Body of pancreas (tissue), 4 donors: Measurements from ENCODE around the gene SBF2. TPM values are rescaled to one million over a fixed set of nuclear protein-coding genes. Genes with fewer than 3 reads are reported as not detected.

Experiments
- ATAC-seq: fragments of 150-250 bp; one replicate; pipeline ENCODE4 v1.9.1; 2016
- DNase-seq, 4 donors: peaks; one replicate each; pipeline ENCODE4 v3.0.0-alpha.2; 2019
- H3K27ac ChIP-seq, 4 donors: fragments of 200-600 bp; sonication (generic); 1 replicate in 3 of 4; 2 replicates in 1 of 4; pipeline versions ENCODE4 v1.5.1 to v1.6.1; 2016 to 2019; ENCODE audit warnings: mild to moderate bottlenecking in 1 of 4, mixed read lengths in 1 of 4, moderate library complexity in 1 of 4
- H3K27me3 ChIP-seq, 2 donors: fragments of 200-600 bp; sonication (generic); one replicate each; pipeline ENCODE4 v1.6.0; 2016; ENCODE audit warnings: mild to moderate bottlenecking in 1 of 2
- H3K36me3 ChIP-seq, 2 donors: fragments of 200-600 bp; sonication (generic); replicated peaks in 1 of 2; 2 replicates each; pipeline ENCODE4 v1.5.1; 2016; ENCODE audit warnings: low read depth in 2 of 2; ENCODE audit not compliant: insufficient read depth in 1 of 2
- H3K4me1 ChIP-seq: fragments of 200-600 bp; sonication (generic); one replicate; pipeline ENCODE4 v1.6.0; 2016
- H3K4me3 ChIP-seq, 2 donors: fragments of 200-600 bp; sonication (generic); 1 replicate in 1 of 2; 2 replicates in 1 of 2; pipeline ENCODE4 v1.5.1; 2016 to 2019
- H3K9me3 ChIP-seq, 3 donors: fragments of 200-600 bp; sonication (generic); 1 replicate in 2 of 3; 2 replicates in 1 of 3; pipeline ENCODE4 v1.5.1; 2016
- POLR2A ChIP-seq, 3 donors: fragments of 450-650 bp; IDR thresholded peaks; one replicate each; pipeline ENCODE4 v1.6.1; 2016; ENCODE audit warnings: antibody characterized with exemption in 3 of 3, mild to moderate bottlenecking in 2 of 3
- WGBS, 2 donors: methylation state at CpG; one replicate each; pipeline ENCODE4 v1.1.5; 2017; 5-methylcytosine and 5-hydroxymethylcytosine counted together
- intact Hi-C: fragments of 100-400 bp; cut with DNase I; formaldehyde crosslinking; loops from one replicate; pipeline ENCODE4 v1.15.1; 2023
- total RNA-seq, 2 donors: library from RNA; depleted of rRNA; stranded (reverse); fragments of >200 nt; gene quantifications; one replicate each; pipeline ENCODE4 v1.1.0, GENCODE V29; 2016
- TF ChIP-seq, protein P1 (sequence below), 7 experiments: fragments of 450-650 bp in 4 of 7; fragments of 200-600 bp in 3 of 7; sonication (generic) in 3 of 7; IDR thresholded peaks; one replicate each; pipeline ENCODE4 v1.5.1; 2016 to 2019; ENCODE audit warnings: antibody characterized with exemption in 7 of 7

SBF2 gene
- total RNA-seq, 2 donors from 2014 or later, result 23.6 to 38.9 TPM

DNA sequence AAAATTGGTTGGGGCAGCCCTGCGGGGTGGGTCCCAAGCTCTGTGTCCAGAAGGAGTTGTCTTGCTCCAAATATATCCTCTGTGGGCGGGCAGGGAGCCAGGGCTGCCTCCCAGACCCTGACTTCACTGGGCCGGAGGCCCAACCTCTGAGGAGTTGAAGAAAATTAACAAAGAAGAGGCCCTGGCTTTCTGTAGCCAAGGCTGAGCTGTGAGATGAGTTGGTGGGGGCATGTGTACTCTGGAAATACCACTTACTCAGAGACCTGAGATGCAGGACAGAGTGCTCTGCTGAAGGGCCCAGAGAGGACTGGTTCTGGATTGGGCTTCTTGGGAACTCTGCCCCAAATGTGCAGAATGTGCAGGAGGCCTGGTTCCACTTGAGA is 533.8 kb downstream of the SBF2 start:
- WGBS, 2 donors, result 57 to 66% methylated on average over 3 of the region's 3 CpGs
- DNase-seq, result peak; percentile 48 to 71 (median 66)
- Histone ChIP-seq H3K4me3 (no peak overlapping the region), H3K27ac (peak overlapping the region; percentile 75 to 90 (median 81)), H3K27me3 (no peaks in the 10 kb centered on the region), H3K36me3 (no peaks in the 10 kb centered on the region), H3K9me3 (no peaks in the 10 kb centered on the region), H3K4me1 (peaks cover 25% of the 10 kb centered on the region)
- TF ChIP-seq, protein P1, sequence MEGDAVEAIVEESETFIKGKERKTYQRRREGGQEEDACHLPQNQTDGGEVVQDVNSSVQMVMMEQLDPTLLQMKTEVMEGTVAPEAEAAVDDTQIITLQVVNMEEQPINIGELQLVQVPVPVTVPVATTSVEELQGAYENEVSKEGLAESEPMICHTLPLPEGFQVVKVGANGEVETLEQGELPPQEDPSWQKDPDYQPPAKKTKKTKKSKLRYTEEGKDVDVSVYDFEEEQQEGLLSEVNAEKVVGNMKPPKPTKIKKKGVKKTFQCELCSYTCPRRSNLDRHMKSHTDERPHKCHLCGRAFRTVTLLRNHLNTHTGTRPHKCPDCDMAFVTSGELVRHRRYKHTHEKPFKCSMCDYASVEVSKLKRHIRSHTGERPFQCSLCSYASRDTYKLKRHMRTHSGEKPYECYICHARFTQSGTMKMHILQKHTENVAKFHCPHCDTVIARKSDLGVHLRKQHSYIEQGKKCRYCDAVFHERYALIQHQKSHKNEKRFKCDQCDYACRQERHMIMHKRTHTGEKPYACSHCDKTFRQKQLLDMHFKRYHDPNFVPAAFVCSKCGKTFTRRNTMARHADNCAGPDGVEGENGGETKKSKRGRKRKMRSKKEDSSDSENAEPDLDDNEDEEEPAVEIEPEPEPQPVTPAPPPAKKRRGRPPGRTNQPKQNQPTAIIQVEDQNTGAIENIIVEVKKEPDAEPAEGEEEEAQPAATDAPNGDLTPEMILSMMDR (IDR thresholded peaks at IDR 0.05), result no peak
- TF ChIP-seq POLR2A (IDR thresholded peaks at IDR 0.05), result no peak
- ATAC-seq, result no peak
- intact Hi-C loops, result loop anchor here (10.0 kb wide), 1 partner anchor 555 kb away; no protein-coding TSS in a partner anchor

DNA sequence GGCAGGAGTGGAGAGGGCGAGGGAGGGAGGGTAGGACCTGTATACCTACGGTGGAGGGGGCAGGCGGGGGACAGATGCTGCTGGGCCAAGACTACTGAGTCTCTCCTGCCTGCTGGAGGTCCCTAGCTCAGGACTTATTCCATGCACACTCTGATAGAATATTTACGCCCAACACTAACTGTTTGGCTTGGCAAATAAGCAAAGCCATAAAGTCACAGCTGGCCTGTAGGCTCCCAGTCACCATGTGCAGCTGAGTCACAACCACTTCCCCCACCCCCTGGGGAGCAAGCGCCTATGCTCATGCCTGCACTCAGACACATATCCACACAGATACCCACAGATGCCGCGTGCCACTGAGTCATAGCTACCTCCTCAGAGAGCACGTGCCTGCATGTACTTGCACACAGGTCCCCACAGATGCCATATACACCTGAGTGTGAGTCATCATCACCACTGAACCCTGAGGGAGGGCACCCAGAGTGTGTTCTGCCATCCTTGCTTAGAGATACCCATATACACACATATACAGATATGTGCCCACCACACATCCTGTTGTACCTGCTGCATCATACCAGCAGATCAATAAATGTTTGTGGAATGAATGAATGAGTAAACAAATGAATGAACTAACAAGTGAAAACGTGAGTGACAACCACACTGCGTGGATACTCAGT is 534.4 kb downstream of the SBF2 start:
- peaks cover 24% of the 10 kb centered on the region for H3K4me1 ChIP-seq
- H3K27me3 ChIP-seq, result no peaks in the 10 kb centered on the region
- DNase-seq, result peak; percentile 59 to 93 (median 76)
- H3K4me3 ChIP-seq, result no peak overlapping the region
- intact Hi-C loops, result loop anchor here (10.0 kb wide), 1 partner anchor 555 kb away; no protein-coding TSS in a partner anchor
- WGBS, 2 donors, result 41 to 55% methylated on average over 7 to 10 of the region's 10 CpGs
- TF ChIP-seq, protein P1 (IDR thresholded peaks at IDR 0.05), result no peak
- no peak for TF ChIP-seq POLR2A (IDR thresholded peaks at IDR 0.05)
- H3K36me3 ChIP-seq, result no peaks in the 10 kb centered on the region
- peak overlapping the region; percentile 75 to 90 (median 81) for H3K27ac ChIP-seq
- no peaks in the 10 kb centered on the region for H3K9me3 ChIP-seq
- ATAC-seq, result peak; percentile 34

DNA sequence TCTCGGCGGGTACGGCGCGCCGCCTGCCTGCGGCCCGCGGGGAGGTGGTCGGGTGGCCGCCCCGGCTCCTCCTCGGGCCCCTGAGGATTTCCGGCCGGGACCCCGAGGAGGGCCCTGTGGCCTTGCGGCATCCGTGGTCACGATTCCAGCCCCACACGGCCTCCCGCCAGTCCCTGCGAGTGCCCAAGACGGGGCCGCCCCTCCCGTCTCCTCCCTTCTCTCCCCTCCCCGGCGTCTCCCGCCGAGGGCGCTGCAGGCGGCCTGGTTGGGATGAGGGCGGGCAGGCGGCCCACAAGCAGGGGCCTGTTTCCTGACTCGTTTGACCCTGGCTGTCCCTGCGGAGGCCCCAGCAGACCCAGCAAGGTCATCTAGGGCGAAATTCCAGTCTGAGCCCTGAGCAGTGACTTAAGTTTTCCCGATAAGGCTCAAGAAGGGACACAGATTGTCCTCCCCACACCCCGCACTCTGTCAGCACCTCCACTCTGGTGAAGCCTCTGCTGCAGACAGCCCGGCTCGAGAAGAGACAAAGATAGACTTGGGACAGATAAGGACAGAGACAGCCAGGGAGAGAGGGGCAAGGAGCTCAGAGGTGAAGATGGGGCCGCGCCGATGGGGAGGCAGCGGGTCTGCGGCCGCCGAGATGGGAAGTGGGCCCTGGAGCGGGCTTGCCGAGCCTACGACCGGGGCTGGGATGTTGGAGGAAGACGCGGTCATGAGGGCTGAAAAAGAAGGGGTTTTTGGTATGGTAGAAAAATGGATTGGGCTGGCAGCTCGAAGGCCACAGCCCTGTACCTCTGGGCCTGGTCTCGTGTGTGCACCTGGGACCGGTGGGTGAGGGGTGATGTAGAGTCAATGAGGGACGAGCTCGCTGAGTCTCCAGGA is 535.1 kb downstream of the SBF2 start:
- peak; percentile 75 for ATAC-seq
- Histone ChIP-seq H3K9me3 (no peaks in the 10 kb centered on the region), H3K36me3 (no peaks in the 10 kb centered on the region), H3K4me3 (peak overlapping the region; percentile 44 to 58), H3K27ac (peak overlapping the region; percentile 75 to 90 (median 81)), H3K4me1 (peaks cover 24% of the 10 kb centered on the region), H3K27me3 (no peaks in the 10 kb centered on the region)
- peak; percentile 69 to 80 (median 74) for DNase-seq
- intact Hi-C loops, result no loop called here
- TF ChIP-seq, protein P1 (IDR thresholded peaks at IDR 0.05), result peak in 3 of 7 experiments; percentile 13 to 41 (median 24)
- peak in 1 of 3 donors; percentile 36 for TF ChIP-seq POLR2A (IDR thresholded peaks at IDR 0.05)
- 26 to 62% methylated on average over 21 to 47 of the region's 58 CpGs for WGBS, 2 donors

DNA sequence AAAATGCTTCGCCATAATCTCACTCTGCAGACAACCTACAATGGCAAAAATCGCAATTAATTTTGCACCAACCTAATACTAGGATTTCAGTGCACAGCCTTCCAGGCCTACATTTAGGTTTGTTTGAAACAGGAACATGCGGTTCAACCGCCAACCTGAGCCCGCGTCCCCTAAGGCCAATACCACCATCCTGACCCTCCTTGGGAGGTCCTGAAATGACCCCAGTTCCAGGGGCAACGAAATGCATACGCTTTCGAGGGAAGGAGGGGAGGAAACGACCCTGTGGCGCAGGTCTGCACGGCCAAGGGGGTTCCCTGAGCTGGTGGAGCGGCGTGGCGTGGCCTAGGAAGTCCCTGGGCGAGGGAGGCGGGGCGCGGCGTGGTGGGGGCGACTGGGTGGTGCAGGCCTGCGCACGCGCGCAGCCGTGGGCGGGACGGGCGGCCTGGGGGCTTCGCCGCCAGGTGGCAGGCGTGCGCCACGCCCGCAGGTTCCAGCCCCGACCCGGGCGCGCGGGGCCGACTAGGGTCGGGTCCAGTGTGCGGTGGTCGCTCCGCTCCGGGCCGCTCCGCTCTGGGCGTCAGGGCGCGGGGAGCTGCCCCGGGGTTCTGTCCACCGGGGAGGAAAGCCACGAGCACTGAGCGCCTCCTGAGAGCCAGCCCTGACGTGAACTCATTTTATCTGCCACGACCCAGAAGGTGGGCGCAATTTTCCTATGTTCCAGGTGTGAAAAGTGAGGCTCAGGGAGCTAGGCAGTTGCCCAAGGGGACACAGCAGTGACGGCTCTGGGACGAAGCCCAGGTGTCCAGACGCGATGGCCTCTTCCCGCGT is 536.0 kb downstream of the SBF2 start:
- H3K27ac ChIP-seq, result peak overlapping the region; percentile 75 to 90 (median 81)
- intact Hi-C loops, result no loop called here
- H3K36me3 ChIP-seq, result no peaks in the 10 kb centered on the region
- DNase-seq (peak; percentile 89 to 91 (median 90)), ATAC-seq (peak; percentile 84)
- no peaks in the 10 kb centered on the region for H3K27me3 ChIP-seq
- H3K9me3 ChIP-seq, result no peaks in the 10 kb centered on the region
- H3K4me3 ChIP-seq, result peak overlapping the region; percentile 44 to 58
- peaks cover 24% of the 10 kb centered on the region for H3K4me1 ChIP-seq
- 3 to 29% methylated on average over 7 to 64 of the region's 64 CpGs for WGBS, 2 donors
- peak; percentile 54 to 61 (median 58) for TF ChIP-seq POLR2A (IDR thresholded peaks at IDR 0.05)
- TF ChIP-seq, protein P1 (IDR thresholded peaks at IDR 0.05), result peak; percentile 33 to 98 (median 93)
